Fibroblast of skin of scalp (primary cell): Measurements from ENCODE around the gene SPART.
"Not testable (repeated sequence)": the region's sequence is repeated elsewhere in the genome, so short reads cannot be mapped to it uniquely, and the experiment has no call there.

ENCODE experiments used
- DNase-seq: peaks from one replicate; pipeline ENCODE4 v3.0.0-alpha.2; 2013

SPART gene

GRCh38 chr13:36353001-36353400, 6.8 kb upstream of the SPART start:
- peak; percentile 79 for DNase-seq

- peak; percentile 45 for DNase-seq
Observed at GRCh38 chr13:36352350-36352749, 6.2 kb upstream of the SPART start.

- DNase-seq, result no peak
Observed at GRCh38 chr13:36347531-36348210, 1.5 kb upstream of the SPART start.

DNA sequence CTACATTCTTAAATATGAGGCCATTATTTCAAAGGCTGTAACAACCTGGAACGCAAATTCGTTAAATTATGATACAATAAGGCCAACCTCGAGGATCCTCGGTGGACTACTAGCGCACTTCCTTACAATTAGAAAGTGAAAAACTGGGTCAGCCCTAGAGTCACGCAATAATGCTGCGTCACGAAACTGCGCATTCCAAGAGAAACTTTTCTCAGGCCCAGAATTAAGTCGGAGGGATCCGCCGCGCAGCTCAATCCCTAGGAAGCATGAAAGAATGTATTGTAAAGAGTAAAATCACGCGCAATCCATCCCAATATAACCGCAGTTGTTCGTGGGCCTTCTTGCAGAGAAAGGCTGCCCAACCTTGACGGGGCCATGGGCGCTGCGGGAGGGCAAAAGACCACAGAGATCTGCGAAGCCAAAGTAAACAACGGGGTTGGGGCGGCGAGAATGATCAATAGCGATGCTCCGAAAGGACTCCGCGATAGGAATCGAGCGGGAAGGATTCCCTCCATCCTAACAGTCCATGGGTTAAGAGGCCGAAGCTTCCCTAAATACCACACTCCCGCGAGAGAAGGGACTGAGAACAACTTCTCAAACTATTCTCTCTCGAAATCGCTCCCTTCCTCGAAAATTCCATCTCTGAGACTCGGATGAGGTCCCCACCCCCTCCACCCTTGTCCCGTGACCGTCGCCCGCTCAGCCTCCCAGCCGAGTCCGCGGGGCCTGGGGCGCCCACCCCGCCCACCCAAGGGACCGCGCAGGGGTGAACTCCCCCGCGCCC, 564 bp downstream of the SPART start:
- peak; percentile 86 for DNase-seq

DNA sequence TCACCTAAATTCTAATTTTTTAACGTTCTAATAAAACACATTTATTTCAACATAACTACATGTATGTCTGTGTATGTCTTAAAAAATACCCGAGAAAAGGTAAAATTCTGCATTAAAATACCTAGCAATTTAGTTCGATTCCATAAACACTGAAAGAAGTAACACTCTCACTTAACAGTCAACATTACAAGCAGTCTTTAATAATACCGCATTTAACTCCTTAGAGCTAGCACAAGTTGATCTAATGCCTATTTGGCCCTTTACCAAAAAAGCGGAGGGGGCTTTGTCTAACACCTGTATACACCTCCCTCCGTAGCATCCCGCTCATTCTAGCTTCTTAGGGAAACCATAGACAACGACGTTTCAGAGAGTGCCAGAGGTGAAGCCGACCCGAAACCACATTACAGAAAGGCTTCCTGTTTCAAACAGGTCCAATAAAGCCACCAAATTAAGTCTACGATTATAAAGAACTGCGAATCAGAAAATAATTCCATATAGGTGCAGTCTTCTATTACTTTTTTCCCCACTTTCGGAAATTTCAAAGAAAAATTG, 1.2 kb downstream of the SPART start:
- no peak for DNase-seq

GRCh38 chr13:36344173-36344572, 2.0 kb downstream of the SPART start:
- peak; percentile 45 for DNase-seq

DNA sequence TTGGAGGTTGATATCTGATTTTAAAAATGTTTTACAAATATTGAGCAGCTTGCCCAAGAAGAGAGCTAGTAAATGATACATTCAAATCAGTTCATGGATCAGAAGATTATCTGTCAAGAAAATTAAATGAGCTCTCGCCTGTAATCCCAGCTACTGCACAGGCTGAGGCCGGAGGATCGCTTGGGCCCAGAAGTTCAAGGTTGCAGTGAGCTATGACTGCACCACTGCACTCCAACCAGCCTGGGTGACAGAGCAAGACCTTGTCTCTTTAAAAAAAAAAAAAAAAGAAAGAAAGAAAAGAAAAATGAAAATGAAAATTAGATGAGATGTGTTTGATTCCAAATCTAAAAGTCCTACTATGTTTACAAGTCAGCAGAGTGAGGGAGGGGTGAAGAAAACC, 2.4 kb downstream of the SPART start:
- no peak for DNase-seq

GRCh38 chr13:36342715-36343114, 3.5 kb downstream of the SPART start:
- DNase-seq, result no peak

- no peak for DNase-seq
Observed at GRCh38 chr13:36341718-36342117, 4.5 kb downstream of the SPART start.

DNA sequence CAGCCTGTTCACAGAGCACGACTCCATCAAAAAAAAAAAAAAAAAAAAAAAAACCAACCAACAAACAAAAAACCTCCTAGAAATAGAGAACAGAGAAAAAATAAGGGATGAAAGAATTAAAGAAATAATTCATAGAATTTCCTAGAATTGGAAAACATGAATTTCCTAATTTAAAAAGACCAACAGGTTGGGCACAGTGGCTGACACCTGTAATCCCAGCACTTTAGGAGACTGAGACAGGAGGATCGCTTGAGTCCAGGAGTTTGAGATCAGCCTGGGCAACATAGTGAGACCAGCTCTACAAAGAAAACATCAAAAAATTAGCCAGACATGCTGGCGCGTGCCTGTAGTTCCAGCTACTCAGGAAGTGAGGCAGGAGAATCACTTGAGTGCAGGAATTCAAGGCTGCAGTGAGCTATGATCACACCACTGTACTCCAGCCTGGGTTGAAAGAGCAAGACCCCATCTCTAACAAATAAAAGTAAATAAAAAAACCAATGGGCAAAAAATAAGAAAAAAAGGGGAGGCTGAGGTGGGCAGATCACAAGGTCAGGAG, 6.5 kb downstream of the SPART start:
- DNase-seq, result no peak

DNA sequence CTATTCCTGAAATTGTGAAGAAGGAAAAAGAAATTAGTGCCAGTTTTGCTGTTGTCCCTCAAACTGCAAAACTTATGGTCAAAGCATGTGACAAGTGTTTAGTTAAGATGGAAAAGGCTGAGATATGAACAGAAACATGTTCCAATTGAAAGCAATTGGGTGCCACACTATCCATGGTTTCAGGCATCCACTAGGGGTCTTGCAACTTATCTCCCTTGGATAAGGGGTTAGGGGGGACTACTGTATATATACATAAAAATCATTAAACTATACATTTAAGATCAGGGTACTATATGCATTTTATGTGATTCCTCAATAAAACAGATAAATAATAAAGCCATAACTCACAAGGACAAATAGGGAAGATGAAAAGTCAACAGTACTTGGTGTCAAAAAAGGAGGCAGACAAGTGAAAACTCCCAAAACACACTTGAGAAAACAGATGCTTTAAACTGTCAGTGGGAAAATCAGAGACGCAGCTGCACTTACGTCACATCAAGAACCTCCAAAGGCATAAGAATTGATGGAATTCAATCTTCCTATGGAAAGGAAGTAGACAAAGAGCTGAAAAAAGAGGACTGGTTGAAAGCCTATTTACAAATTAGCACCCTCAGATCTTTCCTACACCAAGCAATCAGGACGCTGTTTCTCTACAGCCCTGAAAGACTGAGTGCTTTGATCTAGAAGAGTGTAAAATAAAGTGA, 8.1 kb downstream of the SPART start:
- DNase-seq, result no peak

GRCh38 chr13:36332986-36333385, 13.2 kb downstream of the SPART start:
- peak; percentile 29 for DNase-seq

DNA sequence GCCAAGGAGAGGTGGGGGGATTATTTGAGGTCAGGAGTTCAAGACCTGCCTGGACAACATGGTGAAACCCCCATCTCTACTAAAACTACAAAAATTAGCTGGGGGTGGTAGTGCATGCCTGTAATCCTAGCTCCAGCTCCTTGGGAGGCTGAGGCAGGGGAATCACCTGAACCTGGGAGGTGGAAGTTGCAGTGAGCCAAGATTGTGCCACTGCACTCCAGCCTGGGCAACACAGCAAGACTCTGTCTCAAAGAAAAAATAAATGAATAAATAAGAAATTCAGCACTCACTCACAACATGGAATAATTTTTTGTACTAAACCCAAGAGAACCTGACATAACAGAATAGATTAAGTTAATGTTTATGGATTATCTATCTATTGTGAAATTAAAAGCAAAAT, 13.9 kb downstream of the SPART start:
- not testable (repeated sequence) for DNase-seq

GRCh38 chr13:36331280-36331679, 14.9 kb downstream of the SPART start:
- DNase-seq, result no peak

DNA sequence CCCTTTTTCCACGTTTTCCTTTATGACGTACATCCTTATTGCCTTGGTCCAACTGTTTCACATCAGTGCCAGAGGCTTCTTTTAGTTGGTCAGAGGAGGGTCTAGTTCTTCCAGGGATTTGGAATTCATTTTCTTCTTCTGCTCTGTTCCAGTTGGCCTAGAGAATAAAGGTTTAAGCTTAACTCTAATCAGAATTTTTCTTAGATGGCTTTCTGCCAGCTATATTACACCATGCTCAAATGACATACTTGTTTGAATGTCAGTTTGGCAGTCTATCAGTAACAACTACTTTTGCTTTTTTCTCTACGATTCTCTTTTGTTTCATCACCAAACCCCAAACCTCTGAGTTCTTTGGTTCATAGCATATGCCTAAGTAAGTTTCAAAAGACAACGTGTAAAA, 16.8 kb downstream of the SPART start:
- DNase-seq, result no peak

DNA sequence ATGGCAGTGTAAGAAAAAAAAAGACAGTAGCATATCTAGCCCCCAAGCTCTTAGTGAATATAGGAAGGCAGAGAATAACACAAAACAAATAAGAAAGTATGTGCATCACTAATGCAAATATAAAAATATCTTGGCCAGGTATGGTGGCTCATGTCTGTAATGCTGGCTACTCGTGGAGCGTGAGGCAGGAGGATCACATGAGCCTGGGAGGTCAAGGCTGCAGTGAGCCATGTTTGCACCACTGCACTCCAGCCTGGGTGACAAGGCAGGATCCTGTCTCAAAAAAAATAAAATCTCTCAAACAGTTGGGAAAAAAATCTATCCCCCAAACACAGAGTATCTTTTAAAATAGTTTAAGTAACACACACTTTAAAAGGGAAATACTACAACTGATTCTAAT, 17.4 kb downstream of the SPART start:
- DNase-seq, result no peak

DNA sequence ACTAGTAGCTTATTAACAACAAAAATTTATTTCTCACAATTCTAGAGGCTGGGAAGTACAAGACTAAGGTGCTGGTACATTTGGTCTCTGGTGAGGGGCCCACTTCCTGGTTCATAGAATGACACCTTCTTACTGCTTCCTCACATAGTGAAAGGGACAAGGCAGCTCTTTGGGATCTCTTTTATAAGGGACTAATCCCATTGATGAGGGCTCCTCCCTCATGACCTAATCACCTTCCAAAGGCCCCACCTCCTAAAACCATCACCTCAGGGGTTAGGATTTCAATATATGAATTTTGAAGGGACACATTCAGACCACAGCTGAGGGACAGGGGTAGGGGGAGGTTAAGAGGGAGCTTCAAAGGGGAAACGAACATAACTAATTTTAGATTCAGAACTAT, 20.3 kb downstream of the SPART start:
- DNase-seq, result no peak

GRCh38 chr13:36324881-36325280, 21.3 kb downstream of the SPART start:
- DNase-seq, result not testable (repeated sequence)

DNA sequence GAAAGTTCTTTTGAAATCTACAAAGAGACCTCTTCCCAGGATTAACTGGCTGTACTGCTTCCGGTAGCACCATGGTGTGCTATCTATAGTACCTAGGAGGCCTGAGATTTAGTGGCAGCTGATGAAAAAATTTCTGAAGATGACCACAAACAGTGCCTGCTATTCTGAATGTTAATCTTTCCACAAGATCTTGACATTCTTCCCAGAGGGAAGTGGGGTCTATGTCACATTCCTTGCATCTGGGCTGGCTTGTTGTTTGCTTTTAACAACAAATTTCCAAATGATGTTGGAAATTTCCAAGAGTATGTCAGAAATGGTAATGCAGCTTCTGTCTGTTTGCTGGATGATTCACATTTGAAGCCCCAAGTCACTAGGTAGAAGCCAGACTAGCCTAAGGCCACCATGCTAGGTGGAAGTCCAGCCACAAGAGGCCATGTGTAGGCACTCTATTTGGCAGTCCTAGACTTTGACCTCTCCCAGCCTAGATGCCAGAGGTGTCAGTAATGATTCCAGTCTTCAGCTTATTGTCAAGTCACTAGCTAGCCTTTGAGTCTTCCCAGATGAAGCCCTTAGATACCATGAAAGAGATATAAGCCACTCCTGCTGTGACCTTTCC, 22.1 kb downstream of the SPART start:
- peak; percentile 83 for DNase-seq

GRCh38 chr13:36323408-36323807, 22.8 kb downstream of the SPART start:
- no peak for DNase-seq

DNA sequence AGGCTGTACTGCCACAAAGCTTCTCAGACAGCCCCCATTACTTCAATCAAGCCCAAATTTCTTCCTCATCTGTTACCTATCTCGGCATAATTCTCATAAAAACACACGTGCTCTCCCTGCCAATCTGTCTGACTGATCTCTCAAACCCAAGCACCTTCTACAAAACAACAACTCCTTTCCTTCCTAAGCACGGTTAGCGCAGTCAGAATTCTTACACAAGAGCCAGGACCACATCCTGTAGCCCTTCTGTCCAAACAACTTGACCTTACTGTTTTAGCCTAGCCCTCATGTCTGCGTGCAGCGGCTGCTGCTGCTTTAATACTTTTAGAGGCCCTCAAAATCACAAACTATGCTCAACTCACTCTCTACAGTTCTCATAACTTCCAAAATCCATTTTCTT, 26.4 kb downstream of the SPART start:
- DNase-seq, result not testable (repeated sequence)
